HFF-Myc (cell line): Measurements from ENCODE around the gene KCNQ1.

Experiments used
- DNase-seq: peaks from one replicate; pipeline ENCODE4 v3.0.0-alpha.2; 2011; ENCODE audit warnings: low read depth; ENCODE audit errors: extremely low read depth
- H3K4me3 ChIP-seq: replicated peaks from 2 replicates; pipeline ENCODE4 v1.5.1; 2011; ENCODE audit warnings: low read depth, mild to moderate bottlenecking, control low read depth, low read length
- CTCF ChIP-seq: IDR thresholded peaks from 2 replicates; pipeline ENCODE4 v1.5.1; 2012; ENCODE audit warnings: mild to moderate bottlenecking, low read depth, low read length, control low read depth; ENCODE audit errors: missing control alignments

Gene KCNQ1

GRCh38 chr11:2741377-2742131 is 296.7 kb downstream of the KCNQ1 start:
- no peak overlapping the region for H3K4me3 ChIP-seq
- DNase-seq: no peak
- no peak for TF ChIP-seq CTCF

- TF ChIP-seq CTCF: no peak
- no peak for DNase-seq
- H3K4me3 ChIP-seq: no peak overlapping the region
Measured at GRCh38 chr11:2742201-2742600, 297.4 kb downstream of the KCNQ1 start.

GRCh38 chr11:2742611-2743426 is 298.0 kb downstream of the KCNQ1 start:
- no peak for TF ChIP-seq CTCF
- no peak for DNase-seq

GRCh38 chr11:2743427-2744110 is 298.8 kb downstream of the KCNQ1 start:
- TF ChIP-seq CTCF: no peak
- no peak overlapping the region for H3K4me3 ChIP-seq
- DNase-seq: no peak

More at GRCh38 chr11:2742611-2743426, 298.0 kb downstream of the KCNQ1 start:
- H3K4me3 ChIP-seq: no peak overlapping the region

GRCh38 chr11:2744166-2744565 is 299.4 kb downstream of the KCNQ1 start:
- no peak for DNase-seq

More at GRCh38 chr11:2744166-2744565, 299.4 kb downstream of the KCNQ1 start:
- TF ChIP-seq CTCF: no peak
- H3K4me3 ChIP-seq: no peak overlapping the region
